GM23338 (cell line): ENCODE data around the gene RARG. TPM values are rescaled to one million over a fixed set of nuclear protein-coding genes. Genes with fewer than 3 reads are reported as not detected.

Source experiments
- ATAC-seq: fragments of 200-7000 bp; cut with Tn5 transposase; 3 replicates; pipeline ENCODE4 v1.9.1; 2020
- DNase-seq: peaks from one replicate; pipeline ENCODE4 v3.0.0-alpha.2; 2015; ENCODE audit warnings: low spot score
- H2AFZ ChIP-seq: fragments of 200-600 bp; sonication (generic); 2 replicates; pipeline ENCODE4 v1.8.0; 2016; ENCODE audit warnings: antibody characterized with exemption, mild to moderate bottlenecking, moderate library complexity
- H3F3A ChIP-seq: fragments of 200-600 bp; sonication (generic); replicated peaks from 2 replicates; pipeline ENCODE4 v1.8.0; 2017; ENCODE audit warnings: antibody characterized with exemption, mixed run types, low read depth
- H3K27ac ChIP-seq: fragments of 200-600 bp; sonication (generic); 2 replicates; pipeline ENCODE4 v1.6.1; 2016; ENCODE audit warnings: low read depth
- H3K27me3 ChIP-seq: fragments of 200-600 bp; sonication (generic); 2 replicates; pipeline ENCODE4 v1.8.0; 2016; ENCODE audit warnings: mild to moderate bottlenecking, mixed run types, moderate library complexity; ENCODE audit not compliant: insufficient read depth
- H3K36me3 ChIP-seq: fragments of 200-600 bp; sonication (generic); 2 replicates; pipeline ENCODE4 v1.8.0; 2016; ENCODE audit warnings: mild to moderate bottlenecking; ENCODE audit not compliant: insufficient read depth
- H3K4me1 ChIP-seq: fragments of 200-600 bp; sonication (generic); 2 replicates; pipeline ENCODE4 v1.8.0; 2016; ENCODE audit warnings: mild to moderate bottlenecking, moderate library complexity; ENCODE audit not compliant: insufficient read depth
- H3K4me2 ChIP-seq: fragments of 200-600 bp; sonication (generic); 2 replicates; pipeline ENCODE4 v1.7.1; 2017; ENCODE audit warnings: mixed run types
- H3K4me3 ChIP-seq: fragments of 200-600 bp; sonication (generic); 2 replicates; pipeline ENCODE4 v1.6.1; 2016; ENCODE audit warnings: mixed run types
- H3K79me2 ChIP-seq: fragments of 200-600 bp; sonication (generic); replicated peaks from 2 replicates; pipeline ENCODE4 v1.8.0; 2017; ENCODE audit warnings: mild to moderate bottlenecking; ENCODE audit not compliant: insufficient read depth
- H3K9me2 ChIP-seq: fragments of 200-600 bp; sonication (generic); 2 replicates; pipeline ENCODE4 v1.8.0; 2017; ENCODE audit not compliant: insufficient read depth
- H4K20me1 ChIP-seq: fragments of 200-600 bp; sonication (generic); replicated peaks from 2 replicates; pipeline ENCODE4 v1.8.0; 2017; ENCODE audit warnings: mild to moderate bottlenecking; ENCODE audit not compliant: insufficient read depth
- H3K27ac Mint-ChIP-seq: 2 replicates; pipeline ENCODE4 v1.8.0; 2020; ENCODE audit warnings: inconsistent platforms, mild to moderate bottlenecking, moderate library complexity, mixed read lengths
- H3K27me3 Mint-ChIP-seq: 3 replicates; pipeline ENCODE4 v1.8.0; 2022; ENCODE audit warnings: low read depth, mild to moderate bottlenecking, moderate library complexity, mixed read lengths, inconsistent platforms; ENCODE audit not compliant: insufficient read depth, poor library complexity
- H3K36me3 Mint-ChIP-seq: 3 replicates; pipeline ENCODE4 v1.8.0; 2021; ENCODE audit warnings: low read depth, mild to moderate bottlenecking, inconsistent platforms, moderate library complexity, mixed read lengths
- H3K4me1 Mint-ChIP-seq: 3 replicates; pipeline ENCODE4 v1.8.0; 2020; ENCODE audit warnings: mild to moderate bottlenecking, inconsistent platforms, mixed read lengths
- H3K4me3 Mint-ChIP-seq: 3 replicates; pipeline ENCODE4 v1.8.0; 2021; ENCODE audit warnings: moderate library complexity, mild to moderate bottlenecking, inconsistent platforms, mixed read lengths
- H3K9me3 Mint-ChIP-seq: 3 replicates; pipeline ENCODE4 v1.8.0; 2020; ENCODE audit warnings: moderate library complexity, mild to moderate bottlenecking, inconsistent platforms, mixed read lengths
- EZH2phosphoT487 ChIP-seq: fragments of 200-600 bp; sonication (generic); IDR thresholded peaks from one replicate; pipeline ENCODE4 v1.8.1; 2018; ENCODE audit warnings: antibody characterized with exemption; ENCODE audit not compliant: unreplicated experiment
- POLR2AphosphoS5 ChIP-seq: IDR thresholded peaks from 2 replicates; pipeline ENCODE4 v1.6.1; 2016; ENCODE audit warnings: antibody characterized with exemption, low read depth
- STAT1 ChIP-seq: IDR thresholded peaks from one replicate; pipeline ENCODE4 v1.6.1; 2016; ENCODE audit warnings: antibody characterized with exemption; ENCODE audit not compliant: unreplicated experiment
- ZNF114 ChIP-seq: fragments of 250-450 bp; sonication (Bioruptor Pico); IDR thresholded peaks from 2 replicates; pipeline ENCODE4 v1.5.0; 2020; ENCODE audit warnings: mild to moderate bottlenecking, moderate library complexity
- ZNF331 ChIP-seq: fragments of 250-450 bp; sonication (Bioruptor Pico); IDR thresholded peaks from 2 replicates; pipeline ENCODE4 v1.5.0; 2020; ENCODE audit warnings: low read depth, mild to moderate bottlenecking, moderate library complexity
- polyA plus RNA-seq: library from polyadenylated mRNA; unstranded; fragments of >200 nt; fragmentation: Nextera tagmentation; extraction: Ambion mirVana; gene quantifications from 2 replicates; pipeline ENCODE4 v1.2.1, GENCODE V29; 2016
- total RNA-seq: library from RNA; depleted of rRNA; stranded (reverse); fragments of >200 nt; shearing (Covaris generic); gene quantifications from 2 replicates; pipeline ENCODE4 v1.2.3, GENCODE V29; 2014
- TF ChIP-seq, protein P1 (sequence below): IDR thresholded peaks from 2 replicates; pipeline ENCODE4 v1.6.1; 2016; ENCODE audit warnings: antibody characterized with exemption
- TF ChIP-seq, protein P2 (sequence below): fragments of 250-450 bp; sonication (Bioruptor Pico); IDR thresholded peaks from 2 replicates; pipeline ENCODE4 v1.5.0; 2020; ENCODE audit warnings: mild to moderate bottlenecking, moderate library complexity

The RARG gene
- total and polyA plus RNA-seq, 2 experiments from 2014 or later: 18.5 to 50.2 TPM

DNA sequence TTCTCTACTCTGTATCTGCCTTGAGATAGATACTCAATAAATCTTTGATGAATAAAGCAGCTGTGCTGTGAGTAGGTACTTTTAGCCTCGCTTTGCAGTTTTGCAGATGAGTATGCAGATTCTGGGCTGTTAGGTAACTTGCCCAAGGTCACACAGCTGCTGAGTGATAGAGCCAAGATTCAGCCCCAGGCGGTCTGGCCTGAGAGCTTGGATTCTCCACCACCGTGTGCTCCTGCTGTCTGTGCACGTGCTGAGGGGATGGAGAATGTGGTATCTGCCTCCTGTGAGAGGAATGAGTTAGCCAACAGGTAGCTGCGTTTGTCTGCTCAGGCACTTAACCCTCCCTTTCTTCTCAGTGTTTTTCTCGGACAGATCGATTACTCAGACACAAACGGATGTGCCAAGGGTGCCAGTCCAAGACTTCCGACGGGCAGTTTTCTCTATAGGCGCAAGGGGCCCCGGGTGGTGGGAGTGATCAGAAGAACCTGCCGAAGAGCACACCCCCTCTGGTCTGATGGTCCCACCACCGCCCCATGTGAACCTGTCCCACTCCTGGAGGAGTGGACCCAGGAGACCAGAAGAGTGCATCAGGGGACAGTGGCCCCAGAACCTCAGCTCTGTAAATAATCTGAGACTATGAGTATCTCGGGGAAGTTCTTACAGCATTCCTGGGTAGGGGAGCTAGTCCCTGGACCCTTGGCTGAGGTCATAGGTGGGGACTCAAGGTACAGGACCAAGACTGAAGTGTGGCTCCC, 44.7 kb downstream of the RARG start:
- Histone ChIP-seq H4K20me1 (peaks cover 24% of the 10 kb centered on the region), H2AFZ (no peak overlapping the region), H3K4me2 (no peak overlapping the region), H3K9me2 (no peaks in the 10 kb centered on the region), H3K79me2 (peaks cover 8% of the 10 kb centered on the region; the same call in 1 of the 2 replicates), H3K4me1 (peaks cover 12% of the 10 kb centered on the region; the same call in 1 of the 2 replicates), H3K27ac (no peak overlapping the region), H3K27me3 (peaks cover 5% of the 10 kb centered on the region; the same call in 1 of the 2 replicates), H3F3A (no peaks in the 10 kb centered on the region), H3K4me3 (no peak overlapping the region), H3K36me3 (peaks cover 10% of the 10 kb centered on the region)
- DNase-seq (no peak), ATAC-seq (no peak)
- H3K4me1 Mint-ChIP-seq: peaks cover 36% of the 10 kb centered on the region
- TF ChIP-seq POLR2AphosphoS5 (no peak), ZNF331 (CRISPR knock-in tag) (no peak), EZH2phosphoT487 (no peak), STAT1 (no peak)
- TF ChIP-seq, protein P1, sequence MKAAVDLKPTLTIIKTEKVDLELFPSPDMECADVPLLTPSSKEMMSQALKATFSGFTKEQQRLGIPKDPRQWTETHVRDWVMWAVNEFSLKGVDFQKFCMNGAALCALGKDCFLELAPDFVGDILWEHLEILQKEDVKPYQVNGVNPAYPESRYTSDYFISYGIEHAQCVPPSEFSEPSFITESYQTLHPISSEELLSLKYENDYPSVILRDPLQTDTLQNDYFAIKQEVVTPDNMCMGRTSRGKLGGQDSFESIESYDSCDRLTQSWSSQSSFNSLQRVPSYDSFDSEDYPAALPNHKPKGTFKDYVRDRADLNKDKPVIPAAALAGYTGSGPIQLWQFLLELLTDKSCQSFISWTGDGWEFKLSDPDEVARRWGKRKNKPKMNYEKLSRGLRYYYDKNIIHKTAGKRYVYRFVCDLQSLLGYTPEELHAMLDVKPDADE: no peak
- H3K36me3 Mint-ChIP-seq: peaks cover 64% of the 10 kb centered on the region
- no peak overlapping the region for H3K27ac Mint-ChIP-seq
- H3K4me3 Mint-ChIP-seq: no peak overlapping the region
- H3K9me3 Mint-ChIP-seq: no peaks in the 10 kb centered on the region; the same call in 2 of the 3 replicates
- peaks cover 11% of the 10 kb centered on the region for H3K27me3 Mint-ChIP-seq

DNA sequence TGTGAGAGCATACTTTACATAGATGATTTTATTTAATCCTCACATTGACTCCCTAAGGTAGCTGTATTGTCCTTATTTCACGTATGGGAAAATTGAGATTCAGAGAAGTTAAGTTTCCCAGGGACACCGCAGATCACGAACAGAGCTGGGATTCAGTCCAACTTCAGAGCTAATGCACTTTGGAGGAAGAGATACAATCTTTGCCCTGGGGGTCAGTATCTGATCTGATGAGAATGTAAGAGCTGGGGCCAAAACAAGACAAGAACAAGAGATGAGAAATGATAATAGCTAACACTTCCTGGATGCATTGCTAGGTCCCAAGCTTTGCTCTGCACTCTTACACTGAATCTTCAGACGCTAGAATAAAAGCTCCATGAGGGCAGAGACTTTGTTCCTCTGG, 45.3 kb downstream of the RARG start:
- H3K36me3 Mint-ChIP-seq: peaks cover 65% of the 10 kb centered on the region

More for the DNA sequence above, 45.3 kb downstream of the RARG start:
- Histone ChIP-seq H3K4me2 (no peak overlapping the region), H3K4me1 (peaks cover 16% of the 10 kb centered on the region), H3K27ac (no peak overlapping the region), H2AFZ (no peak overlapping the region), H3K4me3 (no peak overlapping the region), H4K20me1 (peaks cover 30% of the 10 kb centered on the region), H3F3A (peaks cover 4% of the 10 kb centered on the region), H3K27me3 (peaks cover under 1% of the 10 kb centered on the region; the same call in 1 of the 2 replicates), H3K9me2 (no peaks in the 10 kb centered on the region), H3K36me3 (peaks cover 16% of the 10 kb centered on the region), H3K79me2 (peaks cover 14% of the 10 kb centered on the region)
- Mint-ChIP-seq H3K4me1 (peaks cover 40% of the 10 kb centered on the region), H3K4me3 (no peak overlapping the region), H3K9me3 (no peaks in the 10 kb centered on the region), H3K27ac (no peak overlapping the region), H3K27me3 (peaks cover 13% of the 10 kb centered on the region)
- ATAC-seq (no peak), DNase-seq (no peak)
- no peak for TF ChIP-seq ZNF114
- TF ChIP-seq, protein P2, sequence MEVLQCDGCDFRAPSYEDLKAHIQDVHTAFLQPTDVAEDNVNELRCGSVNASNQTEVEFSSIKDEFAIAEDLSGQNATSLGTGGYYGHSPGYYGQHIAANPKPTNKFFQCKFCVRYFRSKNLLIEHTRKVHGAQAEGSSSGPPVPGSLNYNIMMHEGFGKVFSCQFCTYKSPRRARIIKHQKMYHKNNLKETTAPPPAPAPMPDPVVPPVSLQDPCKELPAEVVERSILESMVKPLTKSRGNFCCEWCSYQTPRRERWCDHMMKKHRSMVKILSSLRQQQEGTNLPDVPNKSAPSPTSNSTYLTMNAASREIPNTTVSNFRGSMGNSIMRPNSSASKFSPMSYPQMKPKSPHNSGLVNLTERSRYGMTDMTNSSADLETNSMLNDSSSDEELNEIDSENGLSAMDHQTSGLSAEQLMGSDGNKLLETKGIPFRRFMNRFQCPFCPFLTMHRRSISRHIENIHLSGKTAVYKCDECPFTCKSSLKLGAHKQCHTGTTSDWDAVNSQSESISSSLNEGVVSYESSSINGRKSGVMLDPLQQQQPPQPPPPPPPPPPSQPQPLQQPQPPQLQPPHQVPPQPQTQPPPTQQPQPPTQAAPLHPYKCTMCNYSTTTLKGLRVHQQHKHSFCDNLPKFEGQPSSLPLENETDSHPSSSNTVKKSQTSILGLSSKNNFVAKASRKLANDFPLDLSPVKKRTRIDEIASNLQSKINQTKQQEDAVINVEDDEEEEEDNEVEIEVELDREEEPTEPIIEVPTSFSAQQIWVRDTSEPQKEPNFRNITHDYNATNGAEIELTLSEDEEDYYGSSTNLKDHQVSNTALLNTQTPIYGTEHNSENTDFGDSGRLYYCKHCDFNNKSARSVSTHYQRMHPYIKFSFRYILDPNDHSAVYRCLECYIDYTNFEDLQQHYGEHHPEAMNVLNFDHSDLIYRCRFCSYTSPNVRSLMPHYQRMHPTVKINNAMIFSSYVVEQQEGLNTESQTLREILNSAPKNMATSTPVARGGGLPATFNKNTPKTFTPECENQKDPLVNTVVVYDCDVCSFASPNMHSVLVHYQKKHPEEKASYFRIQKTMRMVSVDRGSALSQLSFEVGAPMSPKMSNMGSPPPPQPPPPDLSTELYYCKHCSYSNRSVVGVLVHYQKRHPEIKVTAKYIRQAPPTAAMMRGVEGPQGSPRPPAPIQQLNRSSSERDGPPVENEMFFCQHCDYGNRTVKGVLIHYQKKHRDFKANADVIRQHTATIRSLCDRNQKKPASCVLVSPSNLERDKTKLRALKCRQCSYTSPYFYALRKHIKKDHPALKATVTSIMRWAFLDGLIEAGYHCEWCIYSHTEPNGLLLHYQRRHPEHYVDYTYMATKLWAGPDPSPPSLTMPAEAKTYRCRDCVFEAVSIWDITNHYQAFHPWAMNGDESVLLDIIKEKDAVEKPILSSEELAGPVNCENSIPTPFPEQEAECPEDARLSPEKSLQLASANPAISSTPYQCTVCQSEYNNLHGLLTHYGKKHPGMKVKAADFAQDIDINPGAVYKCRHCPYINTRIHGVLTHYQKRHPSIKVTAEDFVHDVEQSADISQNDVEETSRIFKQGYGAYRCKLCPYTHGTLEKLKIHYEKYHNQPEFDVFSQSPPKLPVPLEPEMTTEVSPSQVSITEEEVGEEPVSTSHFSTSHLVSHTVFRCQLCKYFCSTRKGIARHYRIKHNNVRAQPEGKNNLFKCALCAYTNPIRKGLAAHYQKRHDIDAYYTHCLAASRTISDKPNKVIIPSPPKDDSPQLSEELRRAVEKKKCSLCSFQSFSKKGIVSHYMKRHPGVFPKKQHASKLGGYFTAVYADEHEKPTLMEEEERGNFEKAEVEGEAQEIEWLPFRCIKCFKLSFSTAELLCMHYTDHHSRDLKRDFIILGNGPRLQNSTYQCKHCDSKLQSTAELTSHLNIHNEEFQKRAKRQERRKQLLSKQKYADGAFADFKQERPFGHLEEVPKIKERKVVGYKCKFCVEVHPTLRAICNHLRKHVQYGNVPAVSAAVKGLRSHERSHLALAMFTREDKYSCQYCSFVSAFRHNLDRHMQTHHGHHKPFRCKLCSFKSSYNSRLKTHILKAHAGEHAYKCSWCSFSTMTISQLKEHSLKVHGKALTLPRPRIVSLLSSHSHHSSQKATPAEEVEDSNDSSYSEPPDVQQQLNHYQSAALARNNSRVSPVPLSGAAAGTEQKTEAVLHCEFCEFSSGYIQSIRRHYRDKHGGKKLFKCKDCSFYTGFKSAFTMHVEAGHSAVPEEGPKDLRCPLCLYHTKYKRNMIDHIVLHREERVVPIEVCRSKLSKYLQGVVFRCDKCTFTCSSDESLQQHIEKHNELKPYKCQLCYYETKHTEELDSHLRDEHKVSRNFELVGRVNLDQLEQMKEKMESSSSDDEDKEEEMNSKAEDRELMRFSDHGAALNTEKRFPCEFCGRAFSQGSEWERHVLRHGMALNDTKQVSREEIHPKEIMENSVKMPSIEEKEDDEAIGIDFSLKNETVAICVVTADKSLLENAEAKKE: no peak
